Left lung (tissue), 10 donors: ENCODE results near the gene TFCP2L1. TPM values are rescaled to one million over a fixed set of nuclear protein-coding genes. Genes with fewer than 3 reads are reported as not detected.

Source experiments
- ATAC-seq: fragments of 200-7000 bp; cut with Tn5 transposase; one replicate; pipeline ENCODE4 v1.9.1; 2020; ENCODE audit warnings: moderate library complexity
- DNase-seq, 4 donors: peaks; one replicate each; pipeline ENCODE4 v3.0.0-alpha.2; 2013 to 2020
- H3K27ac ChIP-seq, 2 donors: fragments of 200-600 bp; sonication (generic) in 1 of 2; one replicate each; pipeline versions ENCODE4 v1.5.0 to v1.8.0; 2020 to 2021
- H3K27me3 ChIP-seq, 2 donors: fragments of 200-600 bp; sonication (generic) in 1 of 2; one replicate each; pipeline versions ENCODE4 v1.5.0 to v1.8.0; 2020 to 2021
- H3K36me3 ChIP-seq, 2 donors: fragments of 200-600 bp; sonication (generic) in 1 of 2; one replicate each; pipeline versions ENCODE4 v1.5.0 to v1.8.0; 2020 to 2021
- H3K4me1 ChIP-seq, 2 donors: fragments of 200-600 bp; one replicate each; pipeline ENCODE4 v1.8.0; 2021
- H3K4me3 ChIP-seq, 2 donors: fragments of 200-600 bp; sonication (generic) in 1 of 2; one replicate each; pipeline versions ENCODE4 v1.5.0 to v1.8.0; 2020 to 2021; ENCODE audit warnings: mild to moderate bottlenecking in 1 of 2
- H3K9me3 ChIP-seq, 2 donors: fragments of 200-600 bp; sonication (generic) in 1 of 2; one replicate each; pipeline versions ENCODE4 v1.5.0 to v1.8.0; 2020 to 2021
- intact Hi-C, 2 donors: fragments of 100-400 bp; cut with DNase I; formaldehyde crosslinking; loops; one replicate each; pipeline versions ENCODE4 v1.11.2 to v1.14.2; 2022
- polyA plus RNA-seq, 6 donors: library from polyadenylated mRNA; unstranded; fragments of 120-200 nt; gene quantifications; one replicate each; pipeline ENCODE4 v1.2.1, GENCODE V29; 2013; ENCODE audit not compliant: insufficient read length in 6 of 6
- total RNA-seq, 2 donors: library from RNA; stranded (reverse); fragmentation: NEBNext Ultra II Directional; extraction: Animal tissue kit (Norgen Biotek cat#: 25700); gene quantifications; one replicate each; pipeline ENCODE4 v1.2.1, GENCODE V29; 2021
- TF ChIP-seq, protein P1 (sequence below), 2 donors: fragments of 200-600 bp; sonication (generic) in 1 of 2; IDR thresholded peaks; one replicate each; pipeline versions ENCODE4 v1.5.0 to v1.8.0; 2021; ENCODE audit warnings: antibody characterized with exemption in 2 of 2
- donor health status: DM: no; HTN: yes; CAD: no.
- donor health status: DM: no; HTN: no; CAD: no.

The TFCP2L1 gene
- total and polyA plus RNA-seq, 8 donors, result 3.5 to 32.5 (median 4.6) TPM

DNA sequence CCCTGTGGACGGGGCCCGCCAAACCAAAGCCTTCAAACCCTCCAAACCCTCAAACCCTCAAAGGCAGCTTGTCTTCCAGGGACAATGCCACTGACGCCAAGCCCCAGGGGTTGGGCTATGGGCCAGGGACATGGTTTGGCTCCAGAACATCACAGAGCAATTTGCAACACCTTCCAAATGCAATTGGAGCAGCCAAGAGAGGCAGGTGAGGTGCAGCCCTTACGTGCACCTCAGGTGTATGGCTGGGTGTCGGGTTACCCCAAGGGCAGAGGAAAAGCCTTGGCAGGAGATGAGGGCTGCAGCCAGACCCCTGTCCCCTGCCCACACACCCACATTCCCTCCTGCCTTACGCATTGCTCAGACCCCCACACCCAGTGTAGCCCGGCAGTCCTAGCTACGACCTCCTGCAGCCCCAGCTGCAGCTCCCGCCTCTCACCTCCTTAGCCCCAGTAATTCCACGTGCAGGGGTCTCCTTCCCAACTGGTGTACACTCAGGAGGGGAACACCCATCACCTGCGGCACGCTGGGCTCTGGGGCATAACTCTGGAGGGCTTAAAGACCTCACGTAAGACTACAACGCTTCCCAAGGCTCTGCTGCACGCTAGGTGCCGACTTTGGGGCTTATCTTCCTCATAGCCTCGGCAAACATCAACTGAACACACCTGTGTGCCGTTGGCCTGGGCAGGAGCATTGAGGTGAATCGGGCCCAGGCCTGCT, 88.7 kb downstream of the TFCP2L1 start:
- peak; percentile 11 for ATAC-seq
- H3K36me3 ChIP-seq, result no peaks in the 10 kb centered on the region
- TF ChIP-seq, protein P1, sequence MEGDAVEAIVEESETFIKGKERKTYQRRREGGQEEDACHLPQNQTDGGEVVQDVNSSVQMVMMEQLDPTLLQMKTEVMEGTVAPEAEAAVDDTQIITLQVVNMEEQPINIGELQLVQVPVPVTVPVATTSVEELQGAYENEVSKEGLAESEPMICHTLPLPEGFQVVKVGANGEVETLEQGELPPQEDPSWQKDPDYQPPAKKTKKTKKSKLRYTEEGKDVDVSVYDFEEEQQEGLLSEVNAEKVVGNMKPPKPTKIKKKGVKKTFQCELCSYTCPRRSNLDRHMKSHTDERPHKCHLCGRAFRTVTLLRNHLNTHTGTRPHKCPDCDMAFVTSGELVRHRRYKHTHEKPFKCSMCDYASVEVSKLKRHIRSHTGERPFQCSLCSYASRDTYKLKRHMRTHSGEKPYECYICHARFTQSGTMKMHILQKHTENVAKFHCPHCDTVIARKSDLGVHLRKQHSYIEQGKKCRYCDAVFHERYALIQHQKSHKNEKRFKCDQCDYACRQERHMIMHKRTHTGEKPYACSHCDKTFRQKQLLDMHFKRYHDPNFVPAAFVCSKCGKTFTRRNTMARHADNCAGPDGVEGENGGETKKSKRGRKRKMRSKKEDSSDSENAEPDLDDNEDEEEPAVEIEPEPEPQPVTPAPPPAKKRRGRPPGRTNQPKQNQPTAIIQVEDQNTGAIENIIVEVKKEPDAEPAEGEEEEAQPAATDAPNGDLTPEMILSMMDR (IDR thresholded peaks at IDR 0.05), result no peak
- H3K4me1 ChIP-seq, result peaks cover 15 to 22% of the 10 kb centered on the region in 2 donors
- H3K27me3 ChIP-seq, result no peaks in the 10 kb centered on the region
- no peak overlapping the region for H3K4me3 ChIP-seq
- H3K27ac ChIP-seq, result peak overlapping the region; percentile 77 to 88
- peak in 1 of 4 donors; percentile 71 for DNase-seq
- intact Hi-C loops, result no loop called here
- no peaks in the 10 kb centered on the region for H3K9me3 ChIP-seq

DNA sequence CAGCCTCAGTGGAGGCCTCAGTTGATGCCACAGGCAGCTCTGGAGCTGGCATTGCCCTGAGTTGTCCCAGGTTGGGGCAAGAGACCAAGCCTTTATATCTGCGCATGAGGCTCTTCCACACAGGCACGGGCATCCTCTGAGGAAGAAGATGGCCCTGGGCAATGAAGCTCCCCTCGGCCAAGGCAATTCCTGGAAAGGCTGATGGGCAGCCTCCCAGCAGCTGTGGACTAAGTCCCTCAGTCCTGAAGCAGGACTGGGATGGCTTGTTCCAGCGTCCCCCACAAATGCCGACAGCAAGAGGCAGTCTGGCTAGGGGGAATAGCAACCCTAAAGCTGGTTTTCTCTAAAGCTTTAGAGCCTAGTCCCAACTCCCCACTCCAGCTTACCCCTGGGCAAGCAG, 90.0 kb downstream of the TFCP2L1 start:
- no peaks in the 10 kb centered on the region for H3K9me3 ChIP-seq
- DNase-seq, result no peak
- intact Hi-C loops, result no loop called here

GRCh38 chr2:121194626-121195025, 90.4 kb downstream of the TFCP2L1 start:
- intact Hi-C loops, result no loop called here
- Histone ChIP-seq H3K27ac (no peak overlapping the region), H3K36me3 (no peaks in the 10 kb centered on the region), H3K9me3 (no peaks in the 10 kb centered on the region), H3K27me3 (no peaks in the 10 kb centered on the region), H3K4me3 (no peak overlapping the region), H3K4me1 (peaks cover 15 to 28% of the 10 kb centered on the region in 2 donors)
- TF ChIP-seq, protein P1 (IDR thresholded peaks at IDR 0.05), result no peak
- ATAC-seq (no peak), DNase-seq (peak in 1 of 4 donors; percentile 47)

More for the DNA sequence above, 90.0 kb downstream of the TFCP2L1 start:
- TF ChIP-seq, protein P1 (IDR thresholded peaks at IDR 0.05), result no peak
- Histone ChIP-seq H3K4me1 (peaks cover 15 to 24% of the 10 kb centered on the region in 2 donors), H3K27ac (no peak overlapping the region), H3K4me3 (no peak overlapping the region), H3K27me3 (no peaks in the 10 kb centered on the region), H3K36me3 (no peaks in the 10 kb centered on the region)
- no peak for ATAC-seq

- Histone ChIP-seq H3K36me3 (no peaks in the 10 kb centered on the region), H3K4me3 (no peak overlapping the region), H3K9me3 (no peaks in the 10 kb centered on the region), H3K27me3 (no peaks in the 10 kb centered on the region), H3K27ac (no peak overlapping the region), H3K4me1 (peaks cover 10 to 34% of the 10 kb centered on the region in 2 donors)
- intact Hi-C loops, result no loop called here
- no peak for DNase-seq
- TF ChIP-seq, protein P1 (IDR thresholded peaks at IDR 0.05), result no peak
- ATAC-seq, result no peak
Observed at GRCh38 chr2:121193185-121193584, 91.8 kb downstream of the TFCP2L1 start.

GRCh38 chr2:121192576-121192975, 92.4 kb downstream of the TFCP2L1 start:
- ATAC-seq, result no peak
- Histone ChIP-seq H3K36me3 (no peaks in the 10 kb centered on the region), H3K27me3 (no peaks in the 10 kb centered on the region), H3K9me3 (no peaks in the 10 kb centered on the region), H3K4me3 (no peak overlapping the region), H3K27ac (no peak overlapping the region), H3K4me1 (peaks cover 5 to 31% of the 10 kb centered on the region in 2 donors)
- intact Hi-C loops, result no loop called here
- TF ChIP-seq, protein P1 (IDR thresholded peaks at IDR 0.05), result no peak
- DNase-seq, result no peak
